HG02759 (cell line): ENCODE results near the gene USP7.
A peak's percentile ranks its signal among the peaks of the same experiment; 100 is the strongest.
"Not testable (repeated sequence)": the region's sequence is repeated elsewhere in the genome, so short reads cannot be mapped to it uniquely, and the experiment has no call there.

Experiments used
- ATAC-seq: cut with Tn5 transposase; IDR thresholded peaks from one replicate; pipeline ENCODE4 v1.9.1; 2021; ENCODE audit warnings: mild to moderate bottlenecking, moderate library complexity; ENCODE audit not compliant: unreplicated experiment

Gene USP7

DNA sequence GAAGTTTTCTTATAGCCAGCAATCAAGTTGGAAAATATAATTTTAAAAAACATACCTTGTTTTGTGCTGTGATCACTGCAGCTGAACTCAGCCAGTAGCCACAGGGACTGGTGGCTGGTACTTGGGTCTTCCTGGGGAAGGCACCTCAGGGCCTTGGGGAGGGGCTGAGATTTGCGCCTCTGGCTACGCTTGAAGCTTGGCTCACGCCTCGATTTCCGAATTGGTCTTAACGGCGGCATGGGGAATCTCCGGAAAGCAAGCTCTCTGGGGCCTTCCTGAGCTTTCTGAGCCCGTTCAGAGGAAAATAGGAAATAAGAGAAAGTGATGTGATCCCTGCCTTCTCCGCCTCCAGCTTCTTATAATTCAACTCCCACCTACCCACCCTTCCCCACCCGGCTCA lies 11.3 kb upstream of the USP7 start:
- ATAC-seq: no peak

- ATAC-seq: no peak
Observed at GRCh38 chr16:8972843-8973586, 9.3 kb upstream of the USP7 start.

DNA sequence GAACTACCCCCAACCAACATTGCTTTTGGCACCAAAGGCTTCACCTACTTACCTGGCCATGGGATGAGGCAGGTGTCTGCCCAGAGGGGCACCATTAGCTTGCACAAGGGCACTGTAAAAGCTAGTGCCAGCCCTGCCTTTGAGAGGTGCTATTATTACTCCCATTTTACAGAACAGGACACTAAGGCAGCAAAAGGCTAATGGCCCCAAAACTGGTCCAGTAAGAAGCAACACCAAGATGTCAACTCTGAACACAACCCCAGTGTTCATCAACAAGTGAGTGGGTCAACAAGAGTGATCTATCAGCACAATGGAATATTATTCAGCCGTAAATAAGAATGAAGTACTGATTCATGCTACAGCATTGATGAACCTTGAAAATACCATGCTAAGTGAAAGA lies 7.7 kb upstream of the USP7 start:
- no peak for ATAC-seq

GRCh38 chr16:8969202-8969897 lies 5.6 kb upstream of the USP7 start:
- not testable (repeated sequence) for ATAC-seq

DNA sequence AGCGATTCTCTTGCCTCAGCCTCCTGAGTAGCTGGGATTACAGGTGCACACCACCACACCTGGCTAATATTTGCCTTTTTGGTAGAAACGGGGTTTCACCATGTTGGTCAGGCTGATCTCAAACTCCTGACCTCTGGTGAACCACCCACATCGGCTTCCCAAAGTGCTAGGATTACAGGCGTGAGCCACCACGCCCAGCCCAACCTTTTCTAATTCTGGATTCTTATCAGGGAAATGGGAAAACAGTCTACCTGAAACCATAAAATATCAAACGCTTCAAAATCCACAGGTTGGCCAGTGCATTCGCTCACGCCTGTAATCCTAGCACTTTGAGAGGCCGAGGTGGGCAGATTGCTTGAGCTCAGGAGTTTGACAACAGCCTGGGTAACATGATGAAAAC lies 4.3 kb upstream of the USP7 start:
- ATAC-seq: not testable (repeated sequence)

- no peak for ATAC-seq
Observed at GRCh38 chr16:8967132-8967821, 3.6 kb upstream of the USP7 start.

GRCh38 chr16:8966817-8967131 lies 3.1 kb upstream of the USP7 start:
- ATAC-seq: no peak

DNA sequence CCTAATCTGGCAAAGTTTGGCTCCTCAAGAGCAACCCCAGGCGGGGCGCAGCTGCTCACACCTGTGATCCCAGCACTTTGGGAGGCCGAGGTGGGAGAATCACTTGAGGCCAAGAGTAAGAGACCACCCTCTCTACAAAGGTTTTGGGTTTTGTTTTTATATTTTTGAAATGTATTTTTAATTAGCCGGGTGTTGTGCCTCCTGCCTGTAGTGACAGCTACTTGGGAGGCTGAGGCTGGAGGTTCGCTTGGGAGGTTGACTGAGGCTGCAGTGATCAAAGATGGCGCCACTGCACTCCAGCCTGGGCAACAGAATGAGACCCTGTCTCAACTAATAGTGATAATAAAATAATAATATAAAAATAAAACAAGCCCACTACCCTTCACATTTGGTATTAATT lies 756 bp upstream of the USP7 start:
- ATAC-seq: no peak

GRCh38 chr16:8963010-8963820 lies 491 bp downstream of the USP7 start:
- ATAC-seq: peak; percentile 19

GRCh38 chr16:8962393-8963009 lies 1.2 kb downstream of the USP7 start:
- ATAC-seq: peak; percentile 29

DNA sequence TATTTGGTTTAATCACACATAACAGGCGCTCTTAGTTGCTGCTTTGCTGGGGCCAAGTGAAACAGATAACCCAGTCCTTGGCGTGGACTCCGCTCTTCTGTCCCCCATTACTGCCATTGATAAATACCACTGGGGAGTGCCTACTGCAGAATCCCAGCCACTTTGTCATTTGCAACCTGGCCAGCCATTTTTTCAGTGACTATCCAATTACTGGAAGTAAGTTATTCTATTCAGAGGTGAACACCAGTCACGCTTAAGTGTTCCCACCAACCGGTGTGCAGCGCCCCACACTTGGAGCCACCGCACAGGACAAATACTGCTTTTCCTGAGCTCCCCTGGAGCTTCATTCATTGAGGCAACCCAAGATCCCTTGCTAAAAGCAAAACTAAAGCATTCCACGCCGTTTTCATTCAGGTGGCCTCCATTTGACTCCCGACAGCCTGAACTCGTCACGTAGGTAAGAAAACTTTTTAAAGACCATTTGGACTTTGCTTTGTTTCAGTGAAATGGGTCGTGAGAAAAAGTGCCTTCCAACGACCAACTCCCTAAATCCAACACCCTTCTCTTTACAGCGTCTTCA lies 1.8 kb downstream of the USP7 start:
- ATAC-seq: no peak

GRCh38 chr16:8960788-8961109 lies 3.0 kb downstream of the USP7 start:
- no peak for ATAC-seq

- no peak for ATAC-seq
Observed at GRCh38 chr16:8959921-8960787, 3.6 kb downstream of the USP7 start.

- ATAC-seq: no peak
Observed at GRCh38 chr16:8958344-8959167, 5.2 kb downstream of the USP7 start.

GRCh38 chr16:8957509-8958157 lies 6.1 kb downstream of the USP7 start:
- no peak for ATAC-seq

DNA sequence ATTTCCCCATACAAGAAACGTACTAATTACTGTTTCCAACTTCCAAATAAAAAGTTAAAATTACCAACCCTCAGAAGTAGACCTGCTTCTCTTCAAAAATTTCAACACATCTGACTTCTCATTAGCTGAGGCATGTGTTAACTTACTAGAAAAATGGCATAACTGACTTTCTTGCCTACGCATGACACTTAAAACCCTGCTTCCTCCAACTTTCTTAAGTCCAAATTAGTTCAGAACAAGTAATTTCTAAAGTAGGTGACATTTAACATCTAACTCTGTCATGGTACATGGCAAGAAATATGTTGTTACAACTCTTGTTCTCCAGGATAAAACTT lies 6.7 kb downstream of the USP7 start:
- ATAC-seq: no peak

DNA sequence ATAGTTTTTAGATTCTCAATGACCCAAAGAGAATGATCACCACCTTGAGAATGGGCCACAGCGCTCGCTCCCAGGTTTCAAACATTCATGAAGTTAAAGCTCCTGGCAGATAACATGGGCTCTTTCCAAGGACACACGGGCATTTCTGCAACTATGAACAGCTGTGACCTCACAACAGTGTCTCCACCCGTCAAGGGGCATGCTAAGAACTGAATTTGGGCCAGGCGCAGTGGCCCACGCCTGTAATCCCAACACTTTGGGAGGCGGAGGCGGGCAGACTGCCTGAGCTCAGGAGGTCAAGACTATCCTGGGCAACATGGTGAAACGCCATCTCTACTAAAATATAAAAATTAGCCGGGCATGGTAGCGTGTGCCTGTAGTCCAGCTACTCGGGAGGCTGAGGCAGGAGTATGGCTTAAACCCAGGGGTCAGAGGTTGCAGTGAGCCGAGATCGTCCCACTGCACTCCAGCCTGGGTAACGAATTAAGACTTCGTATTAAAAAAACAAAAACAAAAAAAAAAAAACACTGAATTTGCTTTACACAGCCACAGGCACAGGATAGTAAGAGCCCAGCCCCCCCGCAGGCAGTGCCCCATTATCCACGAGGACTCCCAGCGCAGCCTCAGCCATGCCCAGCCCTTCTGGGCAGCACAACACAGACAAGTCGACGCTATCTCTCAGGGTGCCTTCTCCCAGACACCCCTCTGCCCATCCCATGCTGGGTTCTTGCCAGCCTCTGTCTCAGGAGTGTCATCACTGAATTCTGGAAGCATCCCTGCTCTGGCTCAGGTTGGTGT lies 7.2 kb downstream of the USP7 start:
- no peak for ATAC-seq

- ATAC-seq: no peak
Observed at GRCh38 chr16:8955828-8956227, 7.9 kb downstream of the USP7 start.
